Stomach (tissue), 4 donors: ENCODE data around the gene PHF21B.

Experiments
- CTCF ChIP-seq, 7 experiments: fragments of 450-650 bp in 4 of 7; fragments of 200-600 bp in 3 of 7; sonication (generic) in 3 of 7; IDR thresholded peaks; one replicate each; pipeline ENCODE4 v1.5.1; 2016 to 2019; ENCODE audit warnings: antibody characterized with exemption in 7 of 7, control low read depth in 2 of 7, mild to moderate bottlenecking in 1 of 7
- EP300 ChIP-seq: sonication (generic); formaldehyde crosslinking; IDR thresholded peaks from one replicate; pipeline ENCODE4 v1.6.1; 2017; ENCODE audit warnings: antibody characterized with exemption

DNA sequence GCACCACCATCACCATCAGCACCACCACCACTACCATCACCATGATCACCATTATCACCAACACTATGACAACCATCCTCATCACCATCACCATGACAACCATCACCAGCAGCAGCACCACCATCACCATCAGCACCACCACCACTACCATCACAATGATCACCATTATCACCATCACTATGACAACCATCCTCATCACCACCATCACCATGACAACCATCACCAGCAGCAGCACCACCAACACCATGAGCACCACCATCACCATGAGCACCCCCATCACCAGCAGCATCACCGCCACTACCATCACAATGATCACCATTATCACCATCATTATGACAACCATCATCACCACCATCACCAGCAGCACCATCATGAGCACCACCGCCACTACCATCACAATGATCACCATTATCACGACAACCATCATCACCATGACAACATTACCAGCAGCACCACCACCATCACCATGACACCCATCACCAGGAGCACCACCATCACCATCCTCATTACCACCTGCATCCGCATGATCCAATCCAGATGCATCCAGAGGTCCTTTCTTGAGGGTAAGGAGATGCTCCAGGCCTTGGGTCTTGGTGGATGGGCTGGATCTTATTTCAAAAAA lies 23.8 kb downstream of the PHF21B start:
- TF ChIP-seq CTCF (IDR thresholded peaks at IDR 0.05): no peak
- TF ChIP-seq EP300: no peak
